PC-3 (cell line): ENCODE results near the gene TBC1D14. TPM values are rescaled to one million over a fixed set of nuclear protein-coding genes. Genes with fewer than 3 reads are reported as not detected.

Experiments
- ATAC-seq: fragments of 200-7000 bp; cut with Tn5 transposase; 2 replicates; pipeline ENCODE4 v1.9.1; 2020; ENCODE audit warnings: mild to moderate bottlenecking, moderate library complexity
- BruUV-seq: library from RNA; stranded (reverse); fragments of 400-500 nt; replicated peaks from 2 replicates; lab custom pipeline; 2021; lab: Mats Ljungman, UMichigan
- CTCF ChIA-PET: fragments of 300-600 bp; sonication (Branson Sonifier 250); formaldehyde crosslinking; loops from one replicate; lab custom pipeline; 2022; ENCODE audit warnings: antibody characterized with exemption; lab: Charles Lee
- POLR2A ChIA-PET: fragments of 300-600 bp; sonication (Branson Sonifier 250); formaldehyde crosslinking; loops from one replicate; lab custom pipeline; 2022; ENCODE audit warnings: antibody characterized with exemption; ENCODE audit not compliant: unreplicated experiment; lab: Charles Lee
- DNase-seq: peaks from one replicate; pipeline ENCODE4 v3.0.0-alpha.2; 2015
- H2AFZ ChIP-seq: fragments of 300-600 bp; sonication (generic); 2 replicates; pipeline ENCODE4 v1.6.0; 2016; ENCODE audit warnings: antibody characterized with exemption, low read length
- H3F3A ChIP-seq: fragments of 300-600 bp; sonication (generic); one replicate; pipeline ENCODE4 v1.6.0; 2017; ENCODE audit warnings: antibody characterized with exemption, low read length, control low read depth, mild to moderate bottlenecking; ENCODE audit not compliant: unreplicated experiment
- H3K27ac ChIP-seq: fragments of 300-600 bp; sonication (generic); 2 replicates; pipeline ENCODE4 v1.5.1; 2016; ENCODE audit warnings: mild to moderate bottlenecking, low read length
- H3K27me3 ChIP-seq: fragments of 300-600 bp; sonication (generic); 2 replicates; pipeline ENCODE4 v1.6.1; 2016; ENCODE audit warnings: low read length, mixed read lengths
- H3K36me3 ChIP-seq: fragments of 300-600 bp; sonication (generic); 2 replicates; pipeline ENCODE4 v1.6.1; 2016; ENCODE audit warnings: low read depth, mixed run types, low read length, mixed read lengths
- H3K4me1 ChIP-seq: fragments of 300-600 bp; sonication (generic); 2 replicates; pipeline ENCODE4 v1.5.1; 2016; ENCODE audit warnings: low read length; ENCODE audit not compliant: insufficient read depth
- H3K4me2 ChIP-seq: fragments of 300-600 bp; sonication (generic); 2 replicates; pipeline ENCODE4 v1.6.0; 2016; ENCODE audit warnings: low read length
- H3K4me3 ChIP-seq: fragments of 300-600 bp; sonication (generic); 2 replicates; pipeline ENCODE4 v1.5.1; 2016; ENCODE audit warnings: mild to moderate bottlenecking, low read length, mixed read lengths
- H3K79me2 ChIP-seq: fragments of 300-600 bp; sonication (generic); 2 replicates; pipeline ENCODE4 v1.6.1; 2017; ENCODE audit warnings: low read length, mixed read lengths
- H3K9ac ChIP-seq: fragments of 300-600 bp; sonication (generic); 2 replicates; pipeline ENCODE4 v1.6.0; 2016; ENCODE audit warnings: mild to moderate bottlenecking, low read length
- H3K9me2 ChIP-seq: fragments of 300-600 bp; sonication (generic); replicated peaks from 2 replicates; pipeline ENCODE4 v1.6.1; 2016; ENCODE audit warnings: mixed run types, low read length, mixed read lengths
- H3K9me3 ChIP-seq: fragments of 300-600 bp; sonication (generic); 2 replicates; pipeline ENCODE4 v1.6.1; 2016; ENCODE audit warnings: low read length, mixed read lengths
- H4K20me1 ChIP-seq: fragments of 300-600 bp; sonication (generic); 2 replicates; pipeline ENCODE4 v1.6.1; 2016; ENCODE audit warnings: low read length, mixed read lengths
- EZH2 ChIP-seq: fragments of 300-600 bp; sonication (generic); IDR thresholded peaks from one replicate; pipeline ENCODE4 v1.6.1; 2017; ENCODE audit warnings: antibody characterized with exemption, mild to moderate bottlenecking, low read length; ENCODE audit not compliant: unreplicated experiment
- EZH2phosphoT487 ChIP-seq: fragments of 300-600 bp; sonication (generic); IDR thresholded peaks from 2 replicates; pipeline ENCODE4 v1.6.1; 2018; ENCODE audit warnings: mild to moderate bottlenecking, antibody characterized with exemption, low read length, borderline replicate concordance
- intact Hi-C: fragments of 100-400 bp; cut with micrococcal nuclease; formaldehyde crosslinking; loops from 2 replicates; pipeline ENCODE4 v1.9.0; 2023
- total RNA-seq: library from RNA; depleted of rRNA; stranded (reverse); fragments of >200 nt; gene quantifications from 2 replicates; pipeline ENCODE4 v1.2.3, GENCODE V29; 2014
- TF ChIP-seq, protein P1 (sequence below): fragments of 300-600 bp; sonication (generic); conservative IDR thresholded peaks from 2 replicates; pipeline ENCODE4 v1.5.1; 2017; ENCODE audit warnings: antibody characterized with exemption, low read depth, mild to moderate bottlenecking, low read length

Gene TBC1D14
- total RNA-seq, 1 experiment from 2014 or later, result 33.0 TPM

GRCh38 chr4:7026107-7026506 lies 116.5 kb downstream of the TBC1D14 start:
- no peak overlapping the region for H3K9ac ChIP-seq
- ATAC-seq, result no peak
- no peaks in the 10 kb centered on the region for H3K9me3 ChIP-seq
- no peaks in the 10 kb centered on the region for H3K27me3 ChIP-seq
- DNase-seq, result no peak
- no peak overlapping the region for H3K4me3 ChIP-seq
- no peaks in the 10 kb centered on the region for H3K9me2 ChIP-seq
- CTCF ChIA-PET, result no interaction called here
- H3F3A ChIP-seq, result no peaks in the 10 kb centered on the region
- H3K4me2 ChIP-seq, result no peak overlapping the region
- no peak overlapping the region for H3K27ac ChIP-seq
- H2AFZ ChIP-seq, result no peak overlapping the region
- no TSS peak for BruUV-seq
- H3K79me2 ChIP-seq, result no peaks in the 10 kb centered on the region; the same call in 1 of the 2 replicates
- no peak for TF ChIP-seq EZH2
- TF ChIP-seq, protein P1, sequence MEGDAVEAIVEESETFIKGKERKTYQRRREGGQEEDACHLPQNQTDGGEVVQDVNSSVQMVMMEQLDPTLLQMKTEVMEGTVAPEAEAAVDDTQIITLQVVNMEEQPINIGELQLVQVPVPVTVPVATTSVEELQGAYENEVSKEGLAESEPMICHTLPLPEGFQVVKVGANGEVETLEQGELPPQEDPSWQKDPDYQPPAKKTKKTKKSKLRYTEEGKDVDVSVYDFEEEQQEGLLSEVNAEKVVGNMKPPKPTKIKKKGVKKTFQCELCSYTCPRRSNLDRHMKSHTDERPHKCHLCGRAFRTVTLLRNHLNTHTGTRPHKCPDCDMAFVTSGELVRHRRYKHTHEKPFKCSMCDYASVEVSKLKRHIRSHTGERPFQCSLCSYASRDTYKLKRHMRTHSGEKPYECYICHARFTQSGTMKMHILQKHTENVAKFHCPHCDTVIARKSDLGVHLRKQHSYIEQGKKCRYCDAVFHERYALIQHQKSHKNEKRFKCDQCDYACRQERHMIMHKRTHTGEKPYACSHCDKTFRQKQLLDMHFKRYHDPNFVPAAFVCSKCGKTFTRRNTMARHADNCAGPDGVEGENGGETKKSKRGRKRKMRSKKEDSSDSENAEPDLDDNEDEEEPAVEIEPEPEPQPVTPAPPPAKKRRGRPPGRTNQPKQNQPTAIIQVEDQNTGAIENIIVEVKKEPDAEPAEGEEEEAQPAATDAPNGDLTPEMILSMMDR, result no peak
- TF ChIP-seq EZH2phosphoT487, result no peak
- intact Hi-C loops, result no loop called here
- POLR2A ChIA-PET, result no interaction called here
- peaks cover 7% of the 10 kb centered on the region for H3K36me3 ChIP-seq
- H4K20me1 ChIP-seq, result no peaks in the 10 kb centered on the region
- peaks cover 11% of the 10 kb centered on the region for H3K4me1 ChIP-seq

- BruUV-seq, result no TSS peak
- TF ChIP-seq EZH2phosphoT487 (no peak), EZH2 (no peak)
- TF ChIP-seq, protein P1, result no peak
- H3F3A ChIP-seq, result no peaks in the 10 kb centered on the region
- ATAC-seq (no peak), DNase-seq (no peak)
- no peak overlapping the region for H3K9ac ChIP-seq
- no peak overlapping the region for H2AFZ ChIP-seq
- CTCF ChIA-PET, result no interaction called here
- no peak overlapping the region for H3K27ac ChIP-seq
- intact Hi-C loops, result no loop called here
- POLR2A ChIA-PET, result no interaction called here
- H3K4me3 ChIP-seq, result no peak overlapping the region
- H3K79me2 ChIP-seq, result no peaks in the 10 kb centered on the region; the same call in 1 of the 2 replicates
- no peaks in the 10 kb centered on the region for H4K20me1 ChIP-seq
- H3K9me2 ChIP-seq, result no peaks in the 10 kb centered on the region
- H3K9me3 ChIP-seq, result no peaks in the 10 kb centered on the region
- H3K4me2 ChIP-seq, result no peak overlapping the region
- no peaks in the 10 kb centered on the region for H3K27me3 ChIP-seq
- H3K4me1 ChIP-seq, result peaks cover 4% of the 10 kb centered on the region
- H3K36me3 ChIP-seq, result peaks cover 13% of the 10 kb centered on the region
Measured at GRCh38 chr4:7027284-7027683, 117.7 kb downstream of the TBC1D14 start.

GRCh38 chr4:7027913-7028312 lies 118.3 kb downstream of the TBC1D14 start:
- no peak overlapping the region for H3K27ac ChIP-seq
- H2AFZ ChIP-seq, result no peak overlapping the region
- peaks cover 13% of the 10 kb centered on the region for H3K36me3 ChIP-seq
- ATAC-seq, result no peak
- H3K4me2 ChIP-seq, result no peak overlapping the region
- ChIA-PET POLR2A (no interaction called here), CTCF (no interaction called here)
- H3F3A ChIP-seq, result no peaks in the 10 kb centered on the region
- no peaks in the 10 kb centered on the region for H3K27me3 ChIP-seq
- H4K20me1 ChIP-seq, result no peaks in the 10 kb centered on the region
- H3K79me2 ChIP-seq, result no peaks in the 10 kb centered on the region; the same call in 1 of the 2 replicates
- no peaks in the 10 kb centered on the region for H3K9me2 ChIP-seq
- no peaks in the 10 kb centered on the region; the same call in 1 of the 2 replicates for H3K4me1 ChIP-seq
- intact Hi-C loops, result no loop called here
- DNase-seq, result no peak
- H3K9ac ChIP-seq, result no peak overlapping the region
- no TSS peak for BruUV-seq
- no peaks in the 10 kb centered on the region for H3K9me3 ChIP-seq
- H3K4me3 ChIP-seq, result no peak overlapping the region
- TF ChIP-seq EZH2 (no peak), EZH2phosphoT487 (no peak)
- TF ChIP-seq, protein P1, result no peak
